Activated gamma-delta T cell (primary cell): ENCODE data around the gene TSPAN6.

Source experiments
- DNase-seq: peaks from one replicate; lab custom pipeline; 2025; lab: John Stamatoyannopoulos, UW

The TSPAN6 gene

GRCh38 chrX:100584611-100585010, 52.0 kb downstream of the TSPAN6 start, which contains the start of gene TNMD:
TSS of gene TNMD (plus strand) at chrX:100584936. CDS start at chrX:100585019, 83 bp downstream.
- DNase-seq: no peak
